OCI-LY7 (cell line): ENCODE results near the gene LRRC10B. TPM values are rescaled to one million over a fixed set of nuclear protein-coding genes. Genes with fewer than 3 reads are reported as not detected.

ENCODE experiments used
- BruUV-seq: library from RNA; stranded (reverse); fragments of 400-500 nt; replicated peaks from 2 replicates; lab custom pipeline; 2021; lab: Mats Ljungman, UMichigan
- CTCF ChIA-PET: fragments of 300-600 bp; sonication (Branson Sonifier 250); formaldehyde crosslinking; loops from one replicate; lab custom pipeline; 2022; ENCODE audit warnings: antibody characterized with exemption; ENCODE audit not compliant: unreplicated experiment; lab: Charles Lee
- POLR2A ChIA-PET: fragments of 300-600 bp; sonication (Branson Sonifier 250); formaldehyde crosslinking; loops from one replicate; lab custom pipeline; 2022; ENCODE audit warnings: antibody characterized with exemption; lab: Charles Lee
- DNase-seq: peaks from one replicate; pipeline ENCODE4 v3.0.0-alpha.2; 2015; ENCODE audit warnings: low spot score
- H2AFZ ChIP-seq: fragments of 200-600 bp; sonication (generic), shearing (Covaris generic); 2 replicates; pipeline ENCODE4 v1.6.1; 2014; ENCODE audit warnings: mild to moderate bottlenecking, antibody characterized with exemption, low read length, moderate library complexity
- H3K27ac ChIP-seq: fragments of 200-600 bp; sonication (generic); 2 replicates; pipeline ENCODE4 v1.5.1; 2014; ENCODE audit warnings: mixed run types, low read depth, mild to moderate bottlenecking, moderate library complexity, low read length, inconsistent platforms; ENCODE audit not compliant: poor library complexity, severe bottlenecking
- H3K36me3 ChIP-seq: fragments of 200-600 bp; sonication (generic); 2 replicates; pipeline ENCODE4 v1.6.1; 2014; ENCODE audit warnings: mild to moderate bottlenecking, antibody characterized with exemption, low read length, moderate library complexity, mixed read lengths; ENCODE audit not compliant: insufficient read depth
- H3K4me1 ChIP-seq: fragments of 200-600 bp; sonication (generic); 2 replicates; pipeline ENCODE4 v1.5.1; 2014; ENCODE audit warnings: mild to moderate bottlenecking, low read length; ENCODE audit not compliant: insufficient read depth, poor library complexity, severe bottlenecking
- H3K4me2 ChIP-seq: fragments of 200-600 bp; sonication (generic); 2 replicates; pipeline ENCODE4 v1.6.1; 2014; ENCODE audit warnings: mild to moderate bottlenecking, low read length
- H3K4me3 ChIP-seq: fragments of 200-600 bp; sonication (generic); 2 replicates; pipeline ENCODE4 v1.5.1; 2014; ENCODE audit warnings: mild to moderate bottlenecking, low read depth, low read length; ENCODE audit not compliant: poor library complexity, severe bottlenecking
- H3K79me2 ChIP-seq: fragments of 200-600 bp; sonication (generic); 2 replicates; pipeline ENCODE4 v1.6.1; 2016; ENCODE audit warnings: low read depth, mild to moderate bottlenecking, low read length, moderate library complexity, mixed read lengths; ENCODE audit not compliant: insufficient read depth
- H3K9me2 ChIP-seq: fragments of 200-600 bp; sonication (generic); 2 replicates; pipeline ENCODE4 v1.6.1; 2016; ENCODE audit warnings: mild to moderate bottlenecking, low read length, mixed read lengths; ENCODE audit not compliant: insufficient read depth
- H3K9me3 ChIP-seq: fragments of 200-600 bp; sonication (generic); 2 replicates; pipeline ENCODE4 v1.6.1; 2014; ENCODE audit warnings: mild to moderate bottlenecking, mixed run types, low read length, mixed read lengths
- H4K20me1 ChIP-seq: fragments of 200-600 bp; sonication (generic); 2 replicates; pipeline ENCODE4 v1.6.1; 2014; ENCODE audit warnings: mild to moderate bottlenecking, antibody characterized with exemption, low read length, moderate library complexity, mixed read lengths; ENCODE audit not compliant: insufficient read depth
- EZH2phosphoT487 ChIP-seq: fragments of 200-600 bp; sonication (generic); IDR thresholded peaks from 2 replicates; pipeline ENCODE4 v1.6.1; 2018; ENCODE audit warnings: low read depth, borderline replicate concordance, mild to moderate bottlenecking, mixed run types, antibody characterized with exemption, low read length, moderate library complexity, mixed read lengths
- intact Hi-C: fragments of 100-400 bp; cut with micrococcal nuclease; formaldehyde crosslinking; loops from one replicate; pipeline ENCODE4 v1.10.0; 2022; ENCODE audit not compliant: unreplicated experiment
- total RNA-seq, 2 experiments: library from RNA; depleted of rRNA in 1 of 2; stranded (reverse); fragments of >200 nt in 1 of 2; shearing (Covaris generic) in 1 of 2; gene quantifications; 2 replicates each; pipeline ENCODE4 v1.2.3, GENCODE V29; 2014 to 2022
- TF ChIP-seq, protein P1 (sequence below): fragments of 200-600 bp; sonication (generic); conservative IDR thresholded peaks from 2 replicates; pipeline ENCODE4 v1.5.1; 2014; ENCODE audit warnings: mild to moderate bottlenecking, antibody characterized with exemption, low read length, moderate library complexity, mixed read lengths

LRRC10B gene
- total RNA-seq, 2 experiments from 2014 or later, result not detected

DNA sequence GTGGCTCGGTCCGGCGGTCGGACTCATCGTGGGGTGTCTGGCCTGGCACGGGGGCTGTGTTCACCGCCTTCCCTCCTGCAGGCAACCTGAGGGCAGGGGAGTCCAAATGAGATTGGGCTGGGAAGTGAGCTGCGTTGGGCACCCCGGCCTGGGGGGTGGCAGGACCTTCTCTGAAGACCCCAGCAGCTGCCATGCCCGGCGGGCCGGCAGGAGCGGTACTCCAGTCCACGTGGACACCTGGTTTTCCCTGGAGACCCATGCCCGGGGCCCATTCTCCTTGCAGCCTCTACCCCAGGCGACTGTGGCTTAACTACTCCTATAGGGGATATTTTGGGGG is 24.5 kb downstream of the LRRC10B start:
- intact Hi-C loops, result no loop called here
- Histone ChIP-seq H3K79me2 (no peaks in the 10 kb centered on the region), H3K4me1 (no peaks in the 10 kb centered on the region), H4K20me1 (no peaks in the 10 kb centered on the region), H3K4me2 (no peak overlapping the region), H3K9me2 (no peaks in the 10 kb centered on the region), H3K4me3 (no peak overlapping the region), H3K9me3 (no peaks in the 10 kb centered on the region), H2AFZ (no peak overlapping the region), H3K36me3 (no peaks in the 10 kb centered on the region), H3K27ac (no peak overlapping the region)
- DNase-seq, result no peak
- TF ChIP-seq, protein P1, sequence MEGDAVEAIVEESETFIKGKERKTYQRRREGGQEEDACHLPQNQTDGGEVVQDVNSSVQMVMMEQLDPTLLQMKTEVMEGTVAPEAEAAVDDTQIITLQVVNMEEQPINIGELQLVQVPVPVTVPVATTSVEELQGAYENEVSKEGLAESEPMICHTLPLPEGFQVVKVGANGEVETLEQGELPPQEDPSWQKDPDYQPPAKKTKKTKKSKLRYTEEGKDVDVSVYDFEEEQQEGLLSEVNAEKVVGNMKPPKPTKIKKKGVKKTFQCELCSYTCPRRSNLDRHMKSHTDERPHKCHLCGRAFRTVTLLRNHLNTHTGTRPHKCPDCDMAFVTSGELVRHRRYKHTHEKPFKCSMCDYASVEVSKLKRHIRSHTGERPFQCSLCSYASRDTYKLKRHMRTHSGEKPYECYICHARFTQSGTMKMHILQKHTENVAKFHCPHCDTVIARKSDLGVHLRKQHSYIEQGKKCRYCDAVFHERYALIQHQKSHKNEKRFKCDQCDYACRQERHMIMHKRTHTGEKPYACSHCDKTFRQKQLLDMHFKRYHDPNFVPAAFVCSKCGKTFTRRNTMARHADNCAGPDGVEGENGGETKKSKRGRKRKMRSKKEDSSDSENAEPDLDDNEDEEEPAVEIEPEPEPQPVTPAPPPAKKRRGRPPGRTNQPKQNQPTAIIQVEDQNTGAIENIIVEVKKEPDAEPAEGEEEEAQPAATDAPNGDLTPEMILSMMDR, result no peak
- no peak for TF ChIP-seq EZH2phosphoT487
- ChIA-PET POLR2A (no interaction called here), CTCF (no interaction called here)
- BruUV-seq, result no TSS peak

DNA sequence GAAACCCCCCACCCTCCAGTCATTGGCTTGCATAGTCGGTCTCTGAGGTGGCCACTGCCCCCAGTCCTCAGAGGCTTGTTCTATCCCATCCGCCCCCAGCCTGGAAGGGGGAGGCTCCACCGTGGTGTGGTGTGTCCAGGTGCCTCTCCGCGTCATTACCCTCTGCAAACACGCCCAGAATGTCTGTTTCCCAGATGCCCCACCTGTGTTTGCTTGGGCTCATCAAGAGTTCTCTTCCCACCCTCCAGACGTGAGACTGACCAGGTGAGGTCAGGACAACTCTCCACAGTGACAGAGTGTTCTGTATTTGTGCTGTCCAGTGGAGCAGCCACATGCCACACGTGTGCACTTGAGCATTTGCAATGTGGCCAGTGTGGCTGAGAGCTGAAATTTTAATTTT is 24.9 kb downstream of the LRRC10B start:
- Histone ChIP-seq H3K9me2 (no peaks in the 10 kb centered on the region), H3K4me1 (no peaks in the 10 kb centered on the region), H3K4me2 (no peak overlapping the region), H3K9me3 (no peaks in the 10 kb centered on the region), H2AFZ (no peak overlapping the region), H3K4me3 (no peak overlapping the region), H4K20me1 (no peaks in the 10 kb centered on the region), H3K27ac (no peak overlapping the region), H3K36me3 (no peaks in the 10 kb centered on the region), H3K79me2 (no peaks in the 10 kb centered on the region)
- intact Hi-C loops, result no loop called here
- ChIA-PET CTCF (no interaction called here), POLR2A (no interaction called here)
- no peak for DNase-seq
- BruUV-seq, result no TSS peak
- TF ChIP-seq, protein P1, result no peak
- no peak for TF ChIP-seq EZH2phosphoT487

DNA sequence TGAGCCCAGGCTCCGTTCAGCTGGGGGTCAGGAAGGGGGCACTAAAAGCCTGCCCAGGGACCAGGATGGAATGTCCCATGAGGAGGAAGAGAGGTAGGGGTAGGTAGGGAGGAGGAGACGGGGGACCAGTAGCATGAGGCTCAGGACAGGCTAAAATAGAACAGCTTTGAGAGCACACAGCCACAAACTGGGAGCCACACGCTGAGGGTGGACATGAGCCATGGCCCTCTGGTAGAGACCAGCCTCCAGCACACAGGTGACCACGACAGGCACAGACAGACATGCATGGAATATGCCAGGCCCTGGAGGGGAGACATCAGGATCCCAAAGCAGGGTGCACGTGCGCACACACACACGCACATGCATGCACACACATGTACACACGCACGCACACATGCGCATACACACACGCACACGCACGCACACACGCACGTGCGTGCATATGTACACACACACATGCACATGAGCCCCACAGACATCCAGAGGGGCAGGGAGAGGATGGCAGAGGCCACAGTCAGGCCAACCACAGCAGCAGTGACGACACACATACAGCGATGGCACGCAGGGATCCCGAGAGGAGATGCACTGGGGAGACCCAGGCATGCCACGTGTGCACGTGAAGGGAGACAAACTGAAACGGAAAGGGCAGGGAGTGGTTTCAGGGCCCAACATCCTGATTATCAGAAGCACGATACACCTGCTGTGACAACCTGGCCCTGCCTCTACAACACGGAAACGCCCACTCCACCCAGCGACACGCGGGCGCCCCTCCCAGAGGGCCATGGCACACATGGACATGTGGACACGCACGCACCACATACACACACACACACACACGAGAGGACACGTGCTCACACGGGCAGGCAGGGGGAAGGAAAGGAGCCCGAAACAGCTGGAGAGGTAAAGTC is 25.7 kb downstream of the LRRC10B start:
- intact Hi-C loops, result no loop called here
- H3K79me2 ChIP-seq, result no peaks in the 10 kb centered on the region
- TF ChIP-seq, protein P1, result no peak
- no peak for TF ChIP-seq EZH2phosphoT487
- no peaks in the 10 kb centered on the region for H3K36me3 ChIP-seq
- H4K20me1 ChIP-seq, result no peaks in the 10 kb centered on the region
- H3K4me2 ChIP-seq, result no peak overlapping the region
- CTCF ChIA-PET, result no interaction called here
- H3K4me1 ChIP-seq, result no peaks in the 10 kb centered on the region
- BruUV-seq, result no TSS peak
- DNase-seq, result no peak
- no peaks in the 10 kb centered on the region for H3K9me2 ChIP-seq
- POLR2A ChIA-PET, result no interaction called here
- no peaks in the 10 kb centered on the region for H3K9me3 ChIP-seq
- no peak overlapping the region for H2AFZ ChIP-seq
- H3K27ac ChIP-seq, result no peak overlapping the region
- H3K4me3 ChIP-seq, result no peak overlapping the region
